HL-60/S4 treated with phorbol 12-myristate 13-acetate at 8.2 ng/mL for 4 days and 3 days (cell line): ENCODE data around the gene MMD2.
"Not testable (repeated sequence)": the region's sequence is repeated elsewhere in the genome, so short reads cannot be mapped to it uniquely, and the experiment has no call there.

Source experiments
- in situ Hi-C: fragments of 300-500 bp; cut with MboI; formaldehyde crosslinking; loops from 2 replicates; pipeline ENCODE4 v1.15.0; 2022; ENCODE audit warnings: low sequenced_read_pairs

MMD2 gene

GRCh38 chr7:4895766-4896165, 63.2 kb downstream of the MMD2 start:
- in situ Hi-C loops, result no loop called here

GRCh38 chr7:4894482-4894881, 64.5 kb downstream of the MMD2 start:
- in situ Hi-C loops, result no loop called here

GRCh38 chr7:4893929-4894475, 65.0 kb downstream of the MMD2 start:
- in situ Hi-C loops, result no loop called here

GRCh38 chr7:4893188-4893587, 65.8 kb downstream of the MMD2 start:
- in situ Hi-C loops, result not testable (repeated sequence)

DNA sequence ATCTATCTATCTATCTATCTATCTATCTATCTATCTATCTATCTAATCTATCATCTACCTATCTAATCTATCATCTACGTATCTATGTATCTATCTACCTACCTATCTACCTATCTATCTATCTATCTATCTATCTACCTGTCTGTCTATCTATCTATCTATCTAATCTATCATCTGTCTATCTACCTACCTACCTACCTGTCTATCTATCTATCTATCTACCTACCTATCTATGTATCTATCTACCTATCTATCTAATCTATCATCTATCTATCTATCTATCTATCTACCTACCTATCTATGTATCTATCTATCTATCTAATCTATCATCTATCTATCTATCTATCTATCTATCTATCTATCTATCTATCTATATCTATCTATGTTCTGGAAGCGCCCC, 67.5 kb downstream of the MMD2 start:
- in situ Hi-C loops, result not testable (repeated sequence)

DNA sequence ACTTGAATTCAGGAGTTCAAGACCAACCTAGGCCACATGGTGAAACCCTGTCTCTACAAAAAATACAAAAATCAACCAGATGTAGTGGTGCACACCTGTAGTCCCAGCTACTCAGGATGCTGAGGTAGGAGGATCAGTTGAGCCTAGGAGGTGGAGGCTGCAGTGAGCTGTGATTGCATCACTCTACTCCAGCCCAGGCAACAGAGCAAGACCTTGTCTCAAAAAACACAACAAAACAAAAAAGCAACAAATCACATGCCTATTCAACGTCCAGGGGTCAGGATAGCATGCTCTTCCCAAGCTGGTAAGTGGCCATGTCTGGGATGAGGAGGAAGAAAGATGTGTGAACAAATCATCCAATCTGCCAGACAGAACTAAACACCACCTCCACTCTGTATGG, 69.3 kb downstream of the MMD2 start:
- in situ Hi-C loops, result no loop called here

- in situ Hi-C loops, result no loop called here
Measured at GRCh38 chr7:4888161-4888560, 70.8 kb downstream of the MMD2 start.

- in situ Hi-C loops, result no loop called here
Measured at GRCh38 chr7:4886671-4887070, 72.3 kb downstream of the MMD2 start.

GRCh38 chr7:4885317-4885807, 73.6 kb downstream of the MMD2 start:
- in situ Hi-C loops, result no loop called here

- in situ Hi-C loops, result no loop called here
Measured at GRCh38 chr7:4884164-4884563, 74.8 kb downstream of the MMD2 start.

GRCh38 chr7:4883372-4884144, 75.4 kb downstream of the MMD2 start, which contains the start of gene RADIL:
TSS of gene RADIL (minus strand) at chr7:4883716. CDS start at chr7:4878139, 5,577 bp downstream.
- in situ Hi-C loops, result no loop called here

DNA sequence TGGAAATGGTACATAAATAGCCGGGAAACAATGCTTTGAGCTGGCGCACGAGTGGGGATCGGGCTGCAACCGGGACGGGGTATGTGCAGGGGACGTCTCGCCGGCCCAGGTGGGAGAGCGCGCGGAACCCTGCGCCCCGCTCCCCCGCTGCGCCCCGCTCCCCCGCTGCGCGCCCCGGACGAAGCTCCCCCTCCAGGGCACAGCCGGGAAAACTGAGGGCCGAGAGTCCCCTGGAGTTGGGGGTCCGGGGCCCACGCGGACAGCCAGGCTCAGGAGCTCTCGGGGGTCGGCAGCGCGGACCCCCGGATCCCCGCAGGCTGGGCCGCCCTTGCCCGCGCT, 76.0 kb downstream of the MMD2 start:
- in situ Hi-C loops, result no loop called here

GRCh38 chr7:4882169-4883032, 76.6 kb downstream of the MMD2 start:
- in situ Hi-C loops, result no loop called here

DNA sequence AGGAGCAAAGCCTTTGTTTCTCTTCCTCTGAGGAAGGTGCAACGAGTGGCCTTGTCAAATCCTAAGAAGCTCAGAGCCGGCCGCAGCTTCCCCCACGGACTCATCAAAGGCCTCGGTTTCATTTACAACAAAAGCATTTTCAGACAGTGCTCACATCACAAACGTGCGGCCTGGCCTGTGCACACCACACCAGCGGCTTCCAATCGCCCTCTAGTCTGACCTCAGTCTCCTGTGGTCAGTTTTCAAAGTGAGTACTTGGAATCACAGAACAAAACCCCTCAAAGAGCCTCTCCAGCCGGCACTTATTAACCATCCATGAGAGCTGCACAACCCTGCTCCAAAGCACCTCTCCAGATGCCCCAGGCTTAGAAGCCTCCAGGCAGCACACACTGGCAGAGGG, 78.8 kb downstream of the MMD2 start:
- in situ Hi-C loops, result no loop called here

DNA sequence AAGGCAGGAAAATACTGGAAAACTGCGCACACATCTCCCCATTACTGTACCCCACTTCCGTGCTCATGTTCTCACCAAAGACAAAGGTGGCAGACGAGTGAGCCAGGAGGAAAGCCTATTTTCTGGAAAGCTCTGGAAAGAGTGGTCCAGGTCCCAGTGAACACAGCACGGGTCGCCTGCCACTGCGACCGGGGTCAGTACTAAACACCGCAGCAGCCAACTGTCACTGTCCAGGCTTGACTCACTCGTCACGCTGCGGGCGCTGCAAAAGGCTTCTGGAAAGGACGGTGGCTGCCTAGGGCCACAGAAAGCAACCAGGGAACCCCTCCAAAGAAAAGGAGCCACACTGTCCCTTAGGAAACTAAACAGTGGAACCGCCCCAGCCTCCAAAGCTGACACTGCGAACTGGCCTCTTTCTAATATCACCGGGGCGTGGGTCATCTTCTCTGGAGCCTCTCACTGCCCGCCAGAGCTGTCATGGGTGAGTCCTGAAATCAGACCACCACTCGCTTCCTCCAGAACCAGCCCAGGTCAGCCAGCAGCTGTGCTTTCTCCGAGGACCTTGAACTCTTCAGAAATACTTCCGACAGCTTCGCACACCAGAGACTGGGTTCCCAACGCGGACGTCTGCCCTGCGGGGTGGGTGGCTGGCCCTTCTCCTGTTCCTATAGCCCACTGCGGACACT, 79.4 kb downstream of the MMD2 start:
- in situ Hi-C loops, result no loop called here

DNA sequence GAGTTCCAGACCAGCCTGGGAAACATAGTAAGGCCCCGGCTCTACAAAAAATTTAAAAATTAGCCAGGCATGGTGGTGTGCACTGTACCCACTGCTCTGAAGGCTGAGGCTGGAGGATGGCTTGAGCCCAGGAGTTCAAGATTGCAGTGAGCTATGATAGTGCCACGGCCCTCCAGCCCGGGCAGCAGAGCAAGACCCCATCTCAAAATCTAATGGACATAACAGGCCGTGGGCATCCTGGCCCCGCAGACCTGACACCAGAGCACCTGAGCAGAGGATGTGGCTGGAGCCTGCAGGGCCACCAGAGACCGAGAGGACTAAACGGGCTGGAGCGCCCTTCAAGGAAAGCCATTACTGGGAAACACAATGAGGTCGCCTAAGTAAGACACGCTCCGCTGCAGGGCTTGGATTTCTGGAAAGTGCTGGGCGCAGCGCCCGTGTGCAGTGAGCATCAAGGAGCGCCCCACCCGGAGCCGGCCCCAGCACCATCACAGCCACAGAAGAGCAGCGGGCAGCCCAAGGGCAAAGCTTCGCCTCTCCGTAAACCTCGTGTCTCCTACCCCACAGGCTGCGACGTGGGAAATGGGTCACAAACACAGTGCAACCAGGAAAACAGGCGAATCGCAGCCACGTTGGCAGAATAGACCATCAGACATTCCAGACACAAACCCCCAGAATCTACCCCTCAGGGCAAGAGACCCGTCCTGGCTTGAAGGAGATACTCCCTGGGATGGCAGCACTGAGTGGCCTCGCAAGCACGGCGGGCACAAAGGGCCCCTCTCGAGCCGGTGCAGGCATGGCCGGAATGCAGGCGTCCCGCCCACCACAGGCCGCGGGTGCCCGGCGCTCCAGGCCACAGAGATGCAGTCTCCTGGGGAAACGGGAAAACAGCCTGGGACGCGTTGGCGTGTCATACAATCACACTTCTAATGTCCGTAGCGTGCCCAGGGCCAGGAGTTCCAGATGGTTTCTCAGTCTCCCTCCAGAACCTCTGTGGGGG, 80.4 kb downstream of the MMD2 start:
- in situ Hi-C loops, result no loop called here

- in situ Hi-C loops, result no loop called here
Measured at GRCh38 chr7:4876586-4876985, 82.4 kb downstream of the MMD2 start.

DNA sequence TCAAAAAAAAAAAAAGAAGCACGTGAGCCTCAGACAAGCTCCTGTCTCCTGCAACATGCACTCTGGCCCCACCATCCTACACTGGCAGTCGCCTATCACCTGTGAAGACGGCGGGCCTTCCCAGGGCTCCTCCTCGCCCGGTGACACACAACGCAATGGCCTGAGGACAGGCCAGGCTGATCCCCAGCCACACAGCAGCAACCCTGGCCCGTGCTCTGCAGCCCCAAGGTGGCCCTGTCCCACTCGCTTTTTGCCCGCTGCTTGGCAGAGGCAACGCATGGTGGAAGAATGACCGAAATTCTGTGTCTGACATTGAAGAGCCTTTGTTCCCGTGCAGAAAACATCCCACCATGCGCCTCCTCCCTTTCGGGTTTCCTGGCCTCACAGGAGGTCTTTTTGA, 83.6 kb downstream of the MMD2 start:
- in situ Hi-C loops, result no loop called here

- in situ Hi-C loops, result no loop called here
Measured at GRCh38 chr7:4873071-4873944, 85.7 kb downstream of the MMD2 start.
